Measurements from ENCODE around the gene FAT2.

DNA sequence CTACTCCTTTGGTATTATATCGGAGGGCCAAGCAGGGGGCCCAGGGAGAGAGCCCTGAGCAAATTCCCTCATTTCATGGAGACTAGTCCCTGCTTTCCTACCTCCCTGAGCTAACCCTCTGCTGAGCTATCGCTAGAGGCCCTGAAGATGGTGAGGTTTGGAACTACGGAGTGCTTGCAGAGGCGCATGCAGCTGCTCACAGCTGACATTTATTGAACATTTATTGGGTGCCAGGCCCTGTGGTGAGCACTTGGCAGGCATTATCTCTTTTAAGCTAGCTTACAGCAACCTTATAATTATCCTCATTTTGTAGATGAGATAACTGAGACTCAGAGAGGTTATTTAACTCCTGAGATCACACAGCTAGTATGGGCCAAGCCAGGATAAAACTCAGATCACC is 9.8 kb downstream of the FAT2 start:
- TF ChIP-seq, protein P1, sequence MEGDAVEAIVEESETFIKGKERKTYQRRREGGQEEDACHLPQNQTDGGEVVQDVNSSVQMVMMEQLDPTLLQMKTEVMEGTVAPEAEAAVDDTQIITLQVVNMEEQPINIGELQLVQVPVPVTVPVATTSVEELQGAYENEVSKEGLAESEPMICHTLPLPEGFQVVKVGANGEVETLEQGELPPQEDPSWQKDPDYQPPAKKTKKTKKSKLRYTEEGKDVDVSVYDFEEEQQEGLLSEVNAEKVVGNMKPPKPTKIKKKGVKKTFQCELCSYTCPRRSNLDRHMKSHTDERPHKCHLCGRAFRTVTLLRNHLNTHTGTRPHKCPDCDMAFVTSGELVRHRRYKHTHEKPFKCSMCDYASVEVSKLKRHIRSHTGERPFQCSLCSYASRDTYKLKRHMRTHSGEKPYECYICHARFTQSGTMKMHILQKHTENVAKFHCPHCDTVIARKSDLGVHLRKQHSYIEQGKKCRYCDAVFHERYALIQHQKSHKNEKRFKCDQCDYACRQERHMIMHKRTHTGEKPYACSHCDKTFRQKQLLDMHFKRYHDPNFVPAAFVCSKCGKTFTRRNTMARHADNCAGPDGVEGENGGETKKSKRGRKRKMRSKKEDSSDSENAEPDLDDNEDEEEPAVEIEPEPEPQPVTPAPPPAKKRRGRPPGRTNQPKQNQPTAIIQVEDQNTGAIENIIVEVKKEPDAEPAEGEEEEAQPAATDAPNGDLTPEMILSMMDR (conservative IDR thresholded peaks at IDR 0.05; ENCODE audit: low read depth in 2 of 2) = no peak
- TF ChIP-seq POLR2AphosphoS5 (IDR thresholded peaks at IDR 0.05; ENCODE audit: low read depth) (no peak), CREB1 (CRISPR knock-in tag; IDR thresholded peaks at IDR 0.05; ENCODE audit: low read depth) (no peak), EZH2 (IDR thresholded peaks at IDR 0.05; ENCODE audit: low read depth, unreplicated experiment) (no peak), REST (IDR thresholded peaks at IDR 0.05; ENCODE audit: unreplicated experiment) (no peak), EZH2phosphoT487 (IDR thresholded peaks at IDR 0.05; ENCODE audit: unreplicated experiment) (no peak), NANOG (IDR thresholded peaks at IDR 0.05; ENCODE audit: borderline replicate concordance) (no peak), ZNF331 (CRISPR knock-in tag; IDR thresholded peaks at IDR 0.05; ENCODE audit: low read depth) (no peak), JUNB (IDR thresholded peaks at IDR 0.05; ENCODE audit: unreplicated experiment) (no peak), STAT1 (IDR thresholded peaks at IDR 0.05; ENCODE audit: unreplicated experiment) (no peak)
- TF ChIP-seq, protein P2, sequence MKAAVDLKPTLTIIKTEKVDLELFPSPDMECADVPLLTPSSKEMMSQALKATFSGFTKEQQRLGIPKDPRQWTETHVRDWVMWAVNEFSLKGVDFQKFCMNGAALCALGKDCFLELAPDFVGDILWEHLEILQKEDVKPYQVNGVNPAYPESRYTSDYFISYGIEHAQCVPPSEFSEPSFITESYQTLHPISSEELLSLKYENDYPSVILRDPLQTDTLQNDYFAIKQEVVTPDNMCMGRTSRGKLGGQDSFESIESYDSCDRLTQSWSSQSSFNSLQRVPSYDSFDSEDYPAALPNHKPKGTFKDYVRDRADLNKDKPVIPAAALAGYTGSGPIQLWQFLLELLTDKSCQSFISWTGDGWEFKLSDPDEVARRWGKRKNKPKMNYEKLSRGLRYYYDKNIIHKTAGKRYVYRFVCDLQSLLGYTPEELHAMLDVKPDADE (IDR thresholded peaks at IDR 0.05) = no peak
- TF ChIP-seq, protein P3, sequence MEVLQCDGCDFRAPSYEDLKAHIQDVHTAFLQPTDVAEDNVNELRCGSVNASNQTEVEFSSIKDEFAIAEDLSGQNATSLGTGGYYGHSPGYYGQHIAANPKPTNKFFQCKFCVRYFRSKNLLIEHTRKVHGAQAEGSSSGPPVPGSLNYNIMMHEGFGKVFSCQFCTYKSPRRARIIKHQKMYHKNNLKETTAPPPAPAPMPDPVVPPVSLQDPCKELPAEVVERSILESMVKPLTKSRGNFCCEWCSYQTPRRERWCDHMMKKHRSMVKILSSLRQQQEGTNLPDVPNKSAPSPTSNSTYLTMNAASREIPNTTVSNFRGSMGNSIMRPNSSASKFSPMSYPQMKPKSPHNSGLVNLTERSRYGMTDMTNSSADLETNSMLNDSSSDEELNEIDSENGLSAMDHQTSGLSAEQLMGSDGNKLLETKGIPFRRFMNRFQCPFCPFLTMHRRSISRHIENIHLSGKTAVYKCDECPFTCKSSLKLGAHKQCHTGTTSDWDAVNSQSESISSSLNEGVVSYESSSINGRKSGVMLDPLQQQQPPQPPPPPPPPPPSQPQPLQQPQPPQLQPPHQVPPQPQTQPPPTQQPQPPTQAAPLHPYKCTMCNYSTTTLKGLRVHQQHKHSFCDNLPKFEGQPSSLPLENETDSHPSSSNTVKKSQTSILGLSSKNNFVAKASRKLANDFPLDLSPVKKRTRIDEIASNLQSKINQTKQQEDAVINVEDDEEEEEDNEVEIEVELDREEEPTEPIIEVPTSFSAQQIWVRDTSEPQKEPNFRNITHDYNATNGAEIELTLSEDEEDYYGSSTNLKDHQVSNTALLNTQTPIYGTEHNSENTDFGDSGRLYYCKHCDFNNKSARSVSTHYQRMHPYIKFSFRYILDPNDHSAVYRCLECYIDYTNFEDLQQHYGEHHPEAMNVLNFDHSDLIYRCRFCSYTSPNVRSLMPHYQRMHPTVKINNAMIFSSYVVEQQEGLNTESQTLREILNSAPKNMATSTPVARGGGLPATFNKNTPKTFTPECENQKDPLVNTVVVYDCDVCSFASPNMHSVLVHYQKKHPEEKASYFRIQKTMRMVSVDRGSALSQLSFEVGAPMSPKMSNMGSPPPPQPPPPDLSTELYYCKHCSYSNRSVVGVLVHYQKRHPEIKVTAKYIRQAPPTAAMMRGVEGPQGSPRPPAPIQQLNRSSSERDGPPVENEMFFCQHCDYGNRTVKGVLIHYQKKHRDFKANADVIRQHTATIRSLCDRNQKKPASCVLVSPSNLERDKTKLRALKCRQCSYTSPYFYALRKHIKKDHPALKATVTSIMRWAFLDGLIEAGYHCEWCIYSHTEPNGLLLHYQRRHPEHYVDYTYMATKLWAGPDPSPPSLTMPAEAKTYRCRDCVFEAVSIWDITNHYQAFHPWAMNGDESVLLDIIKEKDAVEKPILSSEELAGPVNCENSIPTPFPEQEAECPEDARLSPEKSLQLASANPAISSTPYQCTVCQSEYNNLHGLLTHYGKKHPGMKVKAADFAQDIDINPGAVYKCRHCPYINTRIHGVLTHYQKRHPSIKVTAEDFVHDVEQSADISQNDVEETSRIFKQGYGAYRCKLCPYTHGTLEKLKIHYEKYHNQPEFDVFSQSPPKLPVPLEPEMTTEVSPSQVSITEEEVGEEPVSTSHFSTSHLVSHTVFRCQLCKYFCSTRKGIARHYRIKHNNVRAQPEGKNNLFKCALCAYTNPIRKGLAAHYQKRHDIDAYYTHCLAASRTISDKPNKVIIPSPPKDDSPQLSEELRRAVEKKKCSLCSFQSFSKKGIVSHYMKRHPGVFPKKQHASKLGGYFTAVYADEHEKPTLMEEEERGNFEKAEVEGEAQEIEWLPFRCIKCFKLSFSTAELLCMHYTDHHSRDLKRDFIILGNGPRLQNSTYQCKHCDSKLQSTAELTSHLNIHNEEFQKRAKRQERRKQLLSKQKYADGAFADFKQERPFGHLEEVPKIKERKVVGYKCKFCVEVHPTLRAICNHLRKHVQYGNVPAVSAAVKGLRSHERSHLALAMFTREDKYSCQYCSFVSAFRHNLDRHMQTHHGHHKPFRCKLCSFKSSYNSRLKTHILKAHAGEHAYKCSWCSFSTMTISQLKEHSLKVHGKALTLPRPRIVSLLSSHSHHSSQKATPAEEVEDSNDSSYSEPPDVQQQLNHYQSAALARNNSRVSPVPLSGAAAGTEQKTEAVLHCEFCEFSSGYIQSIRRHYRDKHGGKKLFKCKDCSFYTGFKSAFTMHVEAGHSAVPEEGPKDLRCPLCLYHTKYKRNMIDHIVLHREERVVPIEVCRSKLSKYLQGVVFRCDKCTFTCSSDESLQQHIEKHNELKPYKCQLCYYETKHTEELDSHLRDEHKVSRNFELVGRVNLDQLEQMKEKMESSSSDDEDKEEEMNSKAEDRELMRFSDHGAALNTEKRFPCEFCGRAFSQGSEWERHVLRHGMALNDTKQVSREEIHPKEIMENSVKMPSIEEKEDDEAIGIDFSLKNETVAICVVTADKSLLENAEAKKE (CRISPR knock-in tag; IDR thresholded peaks at IDR 0.05) = no peak
